RWPE2 (cell line): ENCODE measurements around the gene AHNAK.

Experiments used
- ATAC-seq: fragments of 200-7000 bp; cut with Tn5 transposase; 3 replicates; pipeline ENCODE4 v1.9.1; 2021; ENCODE audit warnings: low read depth
- DNase-seq: peaks from one replicate; pipeline ENCODE4 v3.0.0-alpha.2; 2020; ENCODE audit warnings: low spot score
- H3K27ac ChIP-seq: fragments of 450-650 bp; 2 replicates; pipeline ENCODE4 v1.5.1; 2017; ENCODE audit warnings: mild to moderate bottlenecking; ENCODE audit not compliant: poor library complexity, severe bottlenecking
- H3K27me3 ChIP-seq: fragments of 250-450 bp; sonication (Bioruptor Pico); 2 replicates; pipeline ENCODE4 v1.5.1; 2021; ENCODE audit warnings: mild to moderate bottlenecking, moderate library complexity; ENCODE audit not compliant: insufficient read depth, poor library complexity, severe bottlenecking
- H3K36me3 ChIP-seq: fragments of 250-450 bp; sonication (Bioruptor Pico); 2 replicates; pipeline ENCODE4 v1.5.1; 2020; ENCODE audit warnings: low read depth, mild to moderate bottlenecking, moderate library complexity
- H3K4me1 ChIP-seq: fragments of 250-450 bp; sonication (Bioruptor Pico); 2 replicates; pipeline ENCODE4 v1.5.1; 2021; ENCODE audit warnings: mild to moderate bottlenecking, moderate library complexity; ENCODE audit not compliant: insufficient read depth, poor library complexity, severe bottlenecking
- H3K4me3 ChIP-seq: fragments of 250-450 bp; sonication (Bioruptor Pico); 2 replicates; pipeline ENCODE4 v1.5.1; 2021; ENCODE audit warnings: mild to moderate bottlenecking, moderate library complexity; ENCODE audit not compliant: severe bottlenecking
- H3K9me3 ChIP-seq: fragments of 250-450 bp; sonication (Bioruptor Pico); 2 replicates; pipeline ENCODE4 v1.5.1; 2021; ENCODE audit warnings: mild to moderate bottlenecking, moderate library complexity; ENCODE audit not compliant: severe bottlenecking
- TF ChIP-seq, protein P1 (sequence below): fragments of 450-650 bp; IDR thresholded peaks from one replicate; pipeline ENCODE4 v1.5.1; 2017; ENCODE audit warnings: mild to moderate bottlenecking, moderate library complexity; ENCODE audit not compliant: poor library complexity, severe bottlenecking

Gene AHNAK

DNA sequence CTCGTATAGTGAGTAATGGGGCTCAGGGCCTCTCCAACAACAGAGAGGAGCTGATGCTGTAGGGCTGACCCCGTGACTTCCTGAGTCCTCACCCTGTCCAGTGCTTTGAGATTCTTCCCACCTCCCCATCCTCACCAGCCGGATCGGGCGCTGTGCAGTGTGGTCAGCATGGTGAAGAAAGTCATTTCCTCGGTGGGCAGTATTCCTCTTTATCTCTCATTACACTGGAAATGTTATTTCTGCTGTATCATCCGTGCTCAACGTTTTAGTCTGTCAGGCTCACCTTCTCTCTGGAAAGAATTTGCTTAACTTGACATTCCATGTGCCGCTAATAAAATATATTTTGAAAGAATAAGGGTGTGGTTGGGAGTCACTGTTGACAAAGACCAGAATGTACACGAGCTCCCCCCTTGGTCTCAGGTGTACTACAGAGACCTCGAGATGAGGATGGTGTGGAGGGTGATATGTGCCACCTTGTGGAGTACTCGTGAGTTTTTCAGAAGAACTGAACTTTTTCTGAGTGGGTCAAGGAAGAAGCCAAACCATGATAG is 153.5 kb downstream of the AHNAK start:
- Histone ChIP-seq H3K9me3 (no peaks in the 10 kb centered on the region), H3K27ac (no peak overlapping the region), H3K4me3 (no peak overlapping the region), H3K27me3 (no peaks in the 10 kb centered on the region), H3K4me1 (peaks cover 9% of the 10 kb centered on the region), H3K36me3 (no peaks in the 10 kb centered on the region)
- TF ChIP-seq, protein P1, sequence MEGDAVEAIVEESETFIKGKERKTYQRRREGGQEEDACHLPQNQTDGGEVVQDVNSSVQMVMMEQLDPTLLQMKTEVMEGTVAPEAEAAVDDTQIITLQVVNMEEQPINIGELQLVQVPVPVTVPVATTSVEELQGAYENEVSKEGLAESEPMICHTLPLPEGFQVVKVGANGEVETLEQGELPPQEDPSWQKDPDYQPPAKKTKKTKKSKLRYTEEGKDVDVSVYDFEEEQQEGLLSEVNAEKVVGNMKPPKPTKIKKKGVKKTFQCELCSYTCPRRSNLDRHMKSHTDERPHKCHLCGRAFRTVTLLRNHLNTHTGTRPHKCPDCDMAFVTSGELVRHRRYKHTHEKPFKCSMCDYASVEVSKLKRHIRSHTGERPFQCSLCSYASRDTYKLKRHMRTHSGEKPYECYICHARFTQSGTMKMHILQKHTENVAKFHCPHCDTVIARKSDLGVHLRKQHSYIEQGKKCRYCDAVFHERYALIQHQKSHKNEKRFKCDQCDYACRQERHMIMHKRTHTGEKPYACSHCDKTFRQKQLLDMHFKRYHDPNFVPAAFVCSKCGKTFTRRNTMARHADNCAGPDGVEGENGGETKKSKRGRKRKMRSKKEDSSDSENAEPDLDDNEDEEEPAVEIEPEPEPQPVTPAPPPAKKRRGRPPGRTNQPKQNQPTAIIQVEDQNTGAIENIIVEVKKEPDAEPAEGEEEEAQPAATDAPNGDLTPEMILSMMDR, result peak; percentile 69
- peak; percentile 76 for ATAC-seq
- DNase-seq, result no peak

DNA sequence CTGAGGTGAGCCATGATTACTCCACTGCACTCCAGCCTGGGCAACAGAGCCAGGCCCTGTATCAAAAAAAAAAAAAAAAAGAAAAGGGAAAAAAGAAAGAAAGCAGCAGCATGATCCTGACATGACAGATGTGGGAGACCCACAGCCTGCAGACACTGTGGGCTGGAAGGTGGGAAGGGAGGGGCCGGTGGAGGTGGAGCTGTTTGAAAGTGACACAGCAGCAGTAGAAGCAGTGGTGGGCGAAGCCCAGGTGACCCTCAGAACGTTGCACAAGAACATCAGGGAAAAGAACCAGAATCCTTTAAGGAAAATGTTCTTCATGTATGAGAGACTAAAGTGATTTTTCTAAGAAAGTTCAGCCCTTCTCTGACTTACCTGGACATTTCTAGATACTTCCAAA is 154.1 kb downstream of the AHNAK start:
- no peaks in the 10 kb centered on the region for H3K36me3 ChIP-seq
- no peak overlapping the region for H3K27ac ChIP-seq
- H3K9me3 ChIP-seq, result no peaks in the 10 kb centered on the region
- H3K27me3 ChIP-seq, result no peaks in the 10 kb centered on the region
- no peak overlapping the region for H3K4me3 ChIP-seq
- ATAC-seq (no peak), DNase-seq (no peak)
- TF ChIP-seq, protein P1, result no peak
- H3K4me1 ChIP-seq, result peaks cover 9% of the 10 kb centered on the region

DNA sequence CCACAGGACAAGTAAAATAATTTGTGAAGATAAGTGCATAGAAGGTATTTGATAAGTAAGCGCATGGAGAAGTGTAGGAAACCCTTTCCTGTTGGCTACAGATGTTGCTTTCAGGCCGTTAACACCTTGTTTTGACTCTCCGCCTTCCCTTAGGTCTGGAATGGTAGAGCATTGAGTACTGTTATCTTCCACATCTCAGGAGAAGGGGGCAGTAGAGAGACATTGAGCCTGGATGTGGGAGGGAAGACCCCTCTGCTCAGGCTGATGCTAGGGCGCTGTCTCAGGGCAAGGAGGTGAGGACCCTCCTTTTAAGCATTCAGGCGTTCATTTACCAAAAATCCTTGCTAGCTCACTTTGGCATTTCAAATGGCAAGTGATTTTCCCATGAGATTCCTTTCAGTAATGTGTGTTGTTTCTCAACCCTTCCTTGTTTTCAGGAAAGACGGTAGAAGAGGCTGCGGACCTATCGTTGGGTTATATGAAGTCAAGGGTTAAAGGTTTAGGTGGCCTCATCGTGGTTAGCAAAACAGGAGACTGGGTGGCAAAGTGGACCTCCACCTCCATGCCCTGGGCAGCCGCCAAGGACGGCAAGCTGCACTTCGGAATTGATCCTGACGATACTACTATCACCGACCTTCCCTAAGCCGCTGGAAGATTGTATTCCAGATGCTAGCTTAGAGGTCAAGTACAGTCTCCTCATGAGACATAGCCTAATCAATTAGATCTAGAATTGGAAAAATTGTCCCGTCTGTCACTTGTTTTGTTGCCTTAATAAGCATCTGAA is 154.8 kb downstream of the AHNAK start:
- H3K4me3 ChIP-seq, result no peak overlapping the region
- no peak for DNase-seq
- H3K9me3 ChIP-seq, result no peaks in the 10 kb centered on the region
- no peaks in the 10 kb centered on the region for H3K36me3 ChIP-seq
- peaks cover 9% of the 10 kb centered on the region for H3K4me1 ChIP-seq
- TF ChIP-seq, protein P1, result no peak
- no peak overlapping the region for H3K27ac ChIP-seq
- H3K27me3 ChIP-seq, result no peaks in the 10 kb centered on the region
- no peak for ATAC-seq

DNA sequence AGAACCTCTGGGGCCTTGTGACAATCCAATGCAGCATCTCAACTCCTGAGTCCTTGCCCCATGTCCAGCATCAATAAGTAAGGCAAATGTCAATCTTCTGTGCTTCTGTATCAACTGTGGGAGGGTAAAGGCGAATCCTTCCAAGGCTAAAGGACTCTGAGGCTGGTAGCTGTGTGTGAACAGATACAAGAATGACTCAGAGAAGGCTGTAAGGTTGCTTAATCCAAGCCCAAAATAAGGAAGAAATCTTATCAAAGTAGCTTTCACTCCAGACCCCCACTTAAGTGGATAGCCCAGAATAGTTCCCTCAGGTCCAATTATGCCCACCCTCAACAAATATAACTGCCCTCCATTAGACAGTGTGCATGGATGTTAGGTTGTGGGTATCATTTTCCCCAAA is 155.9 kb downstream of the AHNAK start:
- Histone ChIP-seq H3K27me3 (no peaks in the 10 kb centered on the region), H3K27ac (no peak overlapping the region), H3K4me1 (peaks cover 9% of the 10 kb centered on the region), H3K36me3 (no peaks in the 10 kb centered on the region), H3K4me3 (no peak overlapping the region), H3K9me3 (no peaks in the 10 kb centered on the region)
- DNase-seq, result no peak
- TF ChIP-seq, protein P1, result no peak
- ATAC-seq, result no peak

- Histone ChIP-seq H3K36me3 (no peaks in the 10 kb centered on the region), H3K4me3 (no peak overlapping the region), H3K9me3 (no peaks in the 10 kb centered on the region), H3K27ac (no peak overlapping the region), H3K27me3 (no peaks in the 10 kb centered on the region), H3K4me1 (peaks cover 6% of the 10 kb centered on the region)
- DNase-seq (no peak), ATAC-seq (no peak)
- TF ChIP-seq, protein P1, result no peak
These were observed 156.4 kb downstream of the AHNAK start for GRCh38 chr11:62390237-62390636.
